Measurements from ENCODE around the gene NLN.

Gene NLN

DNA sequence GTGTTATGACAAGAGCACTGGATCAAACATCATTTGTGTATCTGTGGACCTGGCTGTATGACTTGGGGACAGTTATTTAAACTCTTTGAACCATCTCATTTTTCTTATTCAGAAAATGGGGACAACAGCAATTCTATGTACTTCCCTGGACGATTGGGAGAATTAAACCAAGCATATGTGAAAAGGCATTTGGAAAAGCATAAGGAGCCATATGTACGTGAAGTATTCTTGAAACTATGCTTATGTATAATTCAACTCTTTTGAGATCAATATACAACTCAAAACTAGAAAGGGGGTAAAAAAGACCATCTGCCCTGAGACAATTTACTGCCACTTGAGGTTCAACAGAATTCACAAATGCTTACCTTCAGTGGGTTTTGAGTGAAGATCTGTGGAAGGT, 75.5 kb downstream of the NLN start:
- no peaks in the 10 kb centered on the region for H3F3A ChIP-seq (ENCODE audit: low read depth)
- no peak overlapping the region for H2AFZ ChIP-seq (ENCODE audit: low read length)
- no peaks in the 10 kb centered on the region for H3K79me2 ChIP-seq (ENCODE audit: insufficient read depth, low read length)
- H3K36me3 ChIP-seq (ENCODE audit: insufficient read depth, low read length): no peaks in the 10 kb centered on the region
- no peak overlapping the region for H3K4me3 ChIP-seq (ENCODE audit: low read length, poor library complexity, severe bottlenecking)
- TF ChIP-seq EZH2phosphoT487 (IDR thresholded peaks at IDR 0.05; ENCODE audit: borderline replicate concordance): no peak
- TF ChIP-seq CTCF (conservative IDR thresholded peaks at IDR 0.05; ENCODE audit: low read length): no peak
- H3K4me1 ChIP-seq (ENCODE audit: insufficient read depth, low read length, poor library complexity, severe bottlenecking): peaks cover 6% of the 10 kb centered on the region
- no peaks in the 10 kb centered on the region for H3K27me3 ChIP-seq (ENCODE audit: insufficient read depth, low read length, poor library complexity, severe bottlenecking)
- H3K9me2 ChIP-seq (replicated peaks; ENCODE audit: low read depth, low read length): no peaks in the 10 kb centered on the region
- no peaks in the 10 kb centered on the region for H4K20me1 ChIP-seq (ENCODE audit: insufficient read depth, low read length, poor library complexity, severe bottlenecking)
- peaks cover 3% of the 10 kb centered on the region; the same call in 1 of the 2 replicates for H3K9me3 ChIP-seq (ENCODE audit: insufficient read depth, low read depth, low read length)
- H3K9ac ChIP-seq (ENCODE audit: low read depth, low read length, poor library complexity, severe bottlenecking): no peak overlapping the region
- H3K4me2 ChIP-seq (ENCODE audit: low read depth, low read length, poor library complexity, severe bottlenecking): no peak overlapping the region

DNA sequence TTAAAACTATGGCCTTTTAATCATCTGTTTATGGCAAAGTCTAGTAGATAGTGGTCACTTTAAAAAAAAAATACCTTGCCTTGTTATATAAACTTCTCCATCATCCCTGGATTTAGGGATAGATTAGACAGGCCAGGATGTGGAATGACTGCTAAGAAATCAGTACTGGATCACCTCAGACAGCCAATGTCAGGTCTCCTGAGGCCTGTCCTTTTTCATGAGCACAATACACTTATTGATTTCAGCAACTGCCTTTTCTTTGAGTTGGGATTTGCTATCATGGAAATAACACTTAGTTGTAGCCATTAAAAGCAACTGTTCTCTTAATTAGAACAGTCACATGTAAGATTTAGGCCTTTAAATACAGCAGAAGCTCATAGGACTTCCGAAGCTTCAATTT, 77.9 kb downstream of the NLN start:
- Histone ChIP-seq H3K9ac (ENCODE audit: low read depth, low read length, poor library complexity, severe bottlenecking) (no peak overlapping the region), H3K9me3 (ENCODE audit: insufficient read depth, low read depth, low read length) (peaks cover 14% of the 10 kb centered on the region; the same call in 1 of the 2 replicates), H3K36me3 (ENCODE audit: insufficient read depth, low read length) (no peaks in the 10 kb centered on the region), H3K4me1 (ENCODE audit: insufficient read depth, low read length, poor library complexity, severe bottlenecking) (peaks cover 6% of the 10 kb centered on the region), H3K27me3 (ENCODE audit: insufficient read depth, low read length, poor library complexity, severe bottlenecking) (no peaks in the 10 kb centered on the region), H2AFZ (ENCODE audit: low read length) (no peak overlapping the region), H3F3A (ENCODE audit: low read depth) (no peaks in the 10 kb centered on the region), H3K4me3 (ENCODE audit: low read length, poor library complexity, severe bottlenecking) (no peak overlapping the region), H4K20me1 (ENCODE audit: insufficient read depth, low read length, poor library complexity, severe bottlenecking) (no peaks in the 10 kb centered on the region), H3K9me2 (replicated peaks; ENCODE audit: low read depth, low read length) (no peaks in the 10 kb centered on the region), H3K4me2 (ENCODE audit: low read depth, low read length, poor library complexity, severe bottlenecking) (no peak overlapping the region), H3K79me2 (ENCODE audit: insufficient read depth, low read length) (no peaks in the 10 kb centered on the region)
- TF ChIP-seq CTCF (conservative IDR thresholded peaks at IDR 0.05; ENCODE audit: low read length) (no peak), EZH2phosphoT487 (IDR thresholded peaks at IDR 0.05; ENCODE audit: borderline replicate concordance) (no peak)

- H3K4me2 ChIP-seq (ENCODE audit: low read depth, low read length, poor library complexity, severe bottlenecking): no peak overlapping the region
- no peaks in the 10 kb centered on the region for H3K9me2 ChIP-seq (replicated peaks; ENCODE audit: low read depth, low read length)
- no peaks in the 10 kb centered on the region for H4K20me1 ChIP-seq (ENCODE audit: insufficient read depth, low read length, poor library complexity, severe bottlenecking)
- H3K4me1 ChIP-seq (ENCODE audit: insufficient read depth, low read length, poor library complexity, severe bottlenecking): peaks cover 6% of the 10 kb centered on the region
- H2AFZ ChIP-seq (ENCODE audit: low read length): no peak overlapping the region
- H3K36me3 ChIP-seq (ENCODE audit: insufficient read depth, low read length): no peaks in the 10 kb centered on the region
- no peaks in the 10 kb centered on the region for H3K79me2 ChIP-seq (ENCODE audit: insufficient read depth, low read length)
- peaks cover 14% of the 10 kb centered on the region; the same call in 1 of the 2 replicates for H3K9me3 ChIP-seq (ENCODE audit: insufficient read depth, low read depth, low read length)
- no peak overlapping the region for H3K9ac ChIP-seq (ENCODE audit: low read depth, low read length, poor library complexity, severe bottlenecking)
- H3K27me3 ChIP-seq (ENCODE audit: insufficient read depth, low read length, poor library complexity, severe bottlenecking): no peaks in the 10 kb centered on the region
- no peaks in the 10 kb centered on the region for H3F3A ChIP-seq (ENCODE audit: low read depth)
- no peak for TF ChIP-seq EZH2phosphoT487 (IDR thresholded peaks at IDR 0.05; ENCODE audit: borderline replicate concordance)
- TF ChIP-seq CTCF (conservative IDR thresholded peaks at IDR 0.05; ENCODE audit: low read length): no peak
- no peak overlapping the region for H3K4me3 ChIP-seq (ENCODE audit: low read length, poor library complexity, severe bottlenecking)
Measured at GRCh38 chr5:65800775-65801174, 78.8 kb downstream of the NLN start.
